ENCODE measurements around the gene FAM111A.
A peak's percentile ranks its signal among the peaks of the same experiment; 100 is the strongest.

FAM111A gene

DNA sequence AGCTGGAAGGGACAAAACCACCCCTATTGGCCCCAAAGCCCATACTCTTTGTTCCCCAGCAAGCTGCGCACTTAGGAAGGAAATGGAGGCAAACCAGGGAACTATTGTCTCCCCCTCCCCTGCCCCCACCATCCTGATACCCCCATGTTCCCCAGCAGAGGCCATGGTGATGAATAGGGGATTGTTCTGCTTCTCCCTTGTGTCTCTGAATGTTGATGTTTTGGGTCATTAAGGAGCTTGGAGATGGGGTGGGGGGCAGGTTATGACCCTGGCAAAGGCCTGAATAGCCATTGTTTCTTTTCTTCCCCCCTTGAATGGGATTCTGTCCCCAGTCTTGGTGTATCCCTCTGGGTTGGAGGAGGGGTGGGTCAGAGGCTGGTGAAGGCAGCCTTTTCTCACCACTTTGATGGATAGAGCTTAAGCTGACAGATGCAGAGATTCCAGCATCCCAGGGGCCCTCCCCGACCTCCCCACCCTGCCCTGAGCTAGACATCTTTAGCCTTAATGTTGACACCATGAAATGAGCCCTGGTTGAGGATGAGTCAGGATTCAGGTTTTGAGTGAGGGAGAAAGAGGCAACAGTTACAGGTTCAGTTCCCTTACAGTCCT is 37.6 kb downstream of the FAM111A start:
- no peak for DNase-seq

DNA sequence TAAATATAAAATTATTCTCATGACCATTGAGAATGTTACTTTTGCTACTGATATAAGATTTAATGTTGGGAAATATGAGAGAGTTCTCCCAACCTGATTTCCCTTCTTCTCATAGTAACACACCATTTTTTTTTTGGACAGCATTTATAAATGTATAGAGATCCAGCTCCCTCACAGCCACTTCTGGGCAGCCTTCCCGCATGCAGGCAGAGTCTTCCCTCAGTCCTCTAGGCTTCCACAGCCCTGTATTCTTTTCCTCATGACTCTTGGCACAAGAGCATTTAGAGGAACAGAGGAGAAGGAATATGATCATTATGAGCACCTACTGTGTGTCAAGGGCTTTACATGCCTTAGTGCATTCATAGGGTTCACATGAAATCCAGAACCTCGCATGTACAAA is 38.3 kb downstream of the FAM111A start:
- no peak for DNase-seq

DNA sequence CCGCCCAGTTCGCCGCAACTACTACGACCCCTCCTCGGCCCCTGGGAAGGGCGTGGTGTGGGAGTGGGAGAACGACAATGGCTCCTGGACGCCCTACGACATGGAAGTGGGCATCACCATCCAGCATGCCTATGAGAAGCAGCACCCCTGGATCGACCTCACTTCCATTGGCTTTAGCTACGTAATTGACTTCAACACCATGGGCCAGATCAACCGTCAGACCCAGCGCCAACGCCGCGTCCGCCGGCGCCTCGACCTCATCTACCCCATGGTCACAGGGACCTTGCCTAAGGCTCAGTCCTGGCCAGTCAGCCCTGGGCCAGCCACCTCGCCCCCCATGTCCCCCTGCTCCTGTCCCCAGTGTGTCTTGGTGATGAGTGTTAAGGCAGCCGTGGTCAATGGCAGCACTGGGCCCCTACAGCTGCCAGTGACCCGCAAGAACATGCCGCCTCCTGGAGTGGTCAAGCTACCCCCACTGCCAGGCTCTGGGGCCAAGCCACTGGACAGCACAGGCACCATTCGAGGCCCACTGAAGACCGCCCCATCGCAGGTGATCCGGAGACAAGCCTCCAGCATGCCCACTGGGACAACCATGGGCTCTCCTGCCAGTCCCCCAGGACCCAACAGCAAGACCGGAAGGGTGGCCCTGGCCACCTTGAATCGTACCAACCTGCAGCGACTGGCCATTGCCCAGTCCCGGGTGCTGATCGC is 39.2 kb downstream of the FAM111A start:
- DNase-seq: no peak

DNA sequence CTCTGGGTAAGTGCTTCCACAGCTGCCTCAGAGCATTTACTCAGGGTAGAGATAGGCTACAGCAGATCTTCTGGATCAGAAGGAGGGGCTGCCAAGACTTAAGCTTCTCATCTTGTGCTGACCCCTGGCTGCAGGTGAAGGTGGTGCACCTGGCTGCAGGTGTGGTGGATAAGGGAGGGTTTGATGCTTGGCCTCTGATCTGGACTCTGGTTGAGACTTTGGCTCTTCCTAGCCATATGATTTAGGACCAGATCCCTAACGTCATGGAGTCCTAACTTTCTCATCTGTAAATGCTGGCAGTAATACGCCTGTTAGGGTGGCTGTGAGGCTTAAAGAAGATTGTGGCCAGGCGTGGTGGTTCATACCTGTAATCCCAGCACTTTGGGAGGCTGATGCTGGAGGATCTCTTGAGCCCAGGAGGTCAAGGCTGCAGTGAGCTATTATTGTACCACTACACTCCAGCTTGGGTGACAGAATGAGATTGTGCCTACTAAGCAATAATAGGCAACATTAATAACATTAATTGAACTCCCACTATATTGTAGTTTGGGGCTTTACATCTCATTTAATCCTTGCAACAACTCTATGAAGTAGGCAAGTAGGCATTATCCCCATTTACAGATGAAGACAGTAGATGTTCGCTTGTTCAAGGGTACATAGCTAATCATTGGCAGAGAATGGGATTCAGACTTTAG is 39.9 kb downstream of the FAM111A start:
- no peak for DNase-seq

DNA sequence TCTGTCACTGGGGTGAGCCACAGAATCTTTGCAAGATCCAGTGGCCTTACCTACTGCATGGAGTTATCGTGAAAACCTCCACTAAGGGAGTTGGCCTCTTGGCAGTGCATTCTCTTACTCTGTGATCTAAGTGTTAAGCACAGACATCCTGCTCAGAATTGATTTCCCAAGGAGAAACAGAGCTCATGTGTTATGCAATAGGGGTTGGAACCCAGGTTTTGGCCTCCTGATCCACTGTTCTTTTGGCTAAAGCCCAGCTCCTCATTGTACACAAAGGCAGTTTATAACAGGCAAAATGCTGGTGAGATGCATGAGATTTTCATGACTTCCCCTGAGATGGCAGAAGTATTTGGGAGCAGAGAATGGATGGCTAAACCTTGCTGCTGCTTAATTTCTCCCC is 41.1 kb downstream of the FAM111A start:
- DNase-seq: no peak

DNA sequence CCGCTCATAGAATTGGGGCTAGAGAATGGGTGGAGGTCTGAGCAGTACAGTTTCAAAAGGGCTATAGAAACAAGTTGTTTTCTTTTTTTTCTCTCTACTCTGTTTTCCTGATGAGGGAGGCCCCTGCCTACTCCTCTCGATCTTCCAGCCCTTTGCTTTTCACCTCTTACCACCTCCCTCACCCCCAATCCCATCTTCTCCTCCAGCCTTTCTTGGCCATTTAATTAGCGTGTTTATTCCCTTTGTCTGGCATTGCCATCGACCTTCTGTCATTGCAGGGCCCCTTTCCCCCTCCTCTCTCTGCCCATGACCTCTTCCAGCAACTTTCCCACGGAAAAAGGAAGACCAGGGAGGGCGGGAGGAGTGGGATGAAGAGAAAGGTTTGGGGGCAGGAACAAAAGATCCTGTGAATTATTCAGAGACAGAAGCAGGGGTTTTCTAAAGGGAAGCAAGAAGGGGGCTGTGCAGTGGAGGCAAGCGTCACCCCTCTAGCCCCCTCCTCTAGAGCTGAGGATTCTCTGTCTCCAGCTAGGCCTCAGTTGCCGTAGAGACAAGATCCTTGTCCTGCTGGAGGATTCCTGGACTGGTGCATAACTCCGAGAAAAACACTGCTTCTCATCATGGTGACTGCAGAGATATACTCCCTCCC is 42.2 kb downstream of the FAM111A start:
- DNase-seq: no peak

DNA sequence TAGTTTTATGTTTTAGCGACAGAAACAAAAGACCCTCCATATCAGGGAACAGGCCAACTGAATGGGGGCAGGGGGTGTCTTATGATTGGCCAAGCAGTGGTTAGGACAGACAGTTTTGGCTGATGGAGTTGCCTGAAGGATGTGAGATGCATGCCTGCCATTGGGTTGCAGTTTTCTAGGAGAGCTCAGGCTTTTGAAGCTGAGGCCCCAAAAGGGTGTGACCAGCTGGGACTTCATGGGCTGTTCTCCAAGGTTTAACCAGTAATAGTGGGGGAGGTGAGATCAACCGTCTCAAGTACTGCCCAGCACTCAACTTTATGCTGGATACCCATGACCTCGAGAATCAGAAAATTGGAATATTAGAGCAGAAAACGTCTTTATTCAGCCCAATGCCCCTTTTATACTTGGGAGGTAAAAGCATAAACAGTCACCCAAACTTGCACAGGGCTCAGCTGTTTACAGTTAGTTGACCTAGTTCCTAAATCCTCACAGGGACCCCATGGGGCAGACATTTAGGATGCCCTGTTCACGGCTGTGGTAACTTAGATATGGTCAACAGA is 42.8 kb downstream of the FAM111A start:
- DNase-seq: no peak

DNA sequence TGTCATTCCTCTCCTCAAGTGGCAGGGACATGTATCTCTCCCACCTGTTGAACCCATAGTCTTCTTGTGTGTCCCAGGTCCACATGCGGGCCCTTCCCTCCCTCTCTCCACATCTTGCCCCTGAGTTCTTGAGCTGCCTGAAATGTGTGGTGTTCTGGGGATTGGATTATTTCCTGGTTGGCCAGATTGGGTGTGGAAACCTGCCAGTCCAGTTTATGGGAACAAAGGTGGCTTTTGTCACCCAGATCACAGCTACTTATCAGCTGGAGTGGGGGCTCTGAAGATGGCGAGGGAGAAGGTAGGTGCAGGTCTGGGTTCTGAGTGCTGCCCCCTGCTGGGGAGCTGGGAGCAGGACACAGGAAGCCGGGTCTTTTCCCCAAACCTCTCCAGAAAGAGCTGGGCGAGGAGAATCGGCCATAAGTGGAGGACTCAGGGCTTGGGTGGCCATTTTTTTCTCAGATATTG is 43.5 kb downstream of the FAM111A start:
- no peak for DNase-seq

DNA sequence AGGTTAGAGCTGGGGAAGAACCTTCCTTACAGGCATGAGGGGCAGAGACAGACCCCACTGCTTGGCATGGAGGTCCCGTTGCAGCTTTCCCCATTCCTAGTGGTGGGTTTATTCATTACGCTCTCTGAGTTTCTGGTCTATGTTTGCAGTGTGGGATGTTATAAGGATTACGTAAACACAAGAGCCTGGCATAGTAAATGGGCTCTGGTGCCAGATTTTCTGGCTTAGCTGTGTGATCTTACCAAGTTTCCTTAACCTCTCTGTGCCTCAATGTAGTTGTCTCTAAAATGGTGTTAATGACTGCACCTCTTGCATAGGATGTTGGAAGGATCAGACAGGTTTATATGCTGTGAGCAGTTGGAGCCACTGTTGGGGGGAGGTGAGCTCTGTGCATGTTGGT is 44.4 kb downstream of the FAM111A start:
- no peak for DNase-seq

DNA sequence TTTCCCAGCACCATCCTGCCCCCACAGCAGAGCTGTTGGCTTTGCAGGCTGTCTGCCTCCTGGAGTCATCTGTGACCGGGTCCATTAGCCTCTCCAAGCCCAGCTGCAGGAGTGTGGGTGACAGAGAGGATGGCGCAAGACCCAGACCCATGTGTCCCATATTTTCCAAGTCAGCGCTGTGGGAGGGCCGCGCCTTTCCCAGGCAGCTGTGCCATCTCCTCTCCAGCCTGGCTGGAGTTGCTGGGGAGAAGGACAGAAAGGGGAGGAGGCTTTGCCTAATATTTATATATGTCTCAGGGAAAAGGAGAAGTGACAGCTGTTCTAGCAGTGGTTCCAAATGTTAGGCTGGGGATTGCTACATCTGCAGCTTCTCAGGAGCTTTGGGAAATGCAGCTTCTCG is 44.9 kb downstream of the FAM111A start:
- DNase-seq: peak; percentile 36

DNA sequence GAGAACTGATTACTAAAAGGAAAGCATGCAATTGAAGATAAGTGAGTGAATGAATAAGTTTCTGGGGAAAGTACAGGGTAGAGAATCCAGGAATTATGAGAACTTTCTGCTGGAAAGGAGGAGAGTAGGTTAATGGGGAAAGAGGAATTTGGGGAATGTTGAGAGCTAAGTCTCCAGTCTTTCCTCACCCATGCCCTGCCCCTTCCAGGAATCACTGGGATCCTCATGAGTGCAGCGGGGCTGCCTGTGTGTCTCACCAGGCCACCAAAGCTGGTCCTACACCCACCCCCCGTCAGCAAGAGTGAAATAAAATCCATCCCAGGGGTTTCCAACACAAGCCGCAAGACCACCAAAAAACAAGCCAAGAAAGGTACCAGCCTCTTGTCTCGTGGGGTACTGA is 46.3 kb downstream of the FAM111A start:
- DNase-seq: peak; percentile 60

DNA sequence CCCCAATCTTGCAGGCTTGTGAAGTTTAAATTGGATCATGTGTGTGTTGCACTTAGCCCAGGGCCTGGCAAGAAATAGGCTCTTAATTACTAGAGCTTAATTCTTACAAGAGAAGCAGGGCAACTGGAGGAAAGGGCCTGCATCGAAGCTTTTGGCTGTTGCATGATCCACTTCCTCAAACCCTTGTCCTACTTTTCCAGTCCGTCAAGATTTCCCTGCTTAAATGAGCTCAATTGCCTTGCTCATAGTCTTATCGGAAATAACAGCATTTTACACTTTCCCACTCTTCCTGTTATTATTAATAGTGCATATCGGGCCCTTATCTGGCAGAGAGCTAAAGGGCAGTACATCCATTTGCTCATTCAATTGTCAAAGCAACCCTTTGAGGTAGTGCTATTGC is 47.3 kb downstream of the FAM111A start:
- no peak for DNase-seq

DNA sequence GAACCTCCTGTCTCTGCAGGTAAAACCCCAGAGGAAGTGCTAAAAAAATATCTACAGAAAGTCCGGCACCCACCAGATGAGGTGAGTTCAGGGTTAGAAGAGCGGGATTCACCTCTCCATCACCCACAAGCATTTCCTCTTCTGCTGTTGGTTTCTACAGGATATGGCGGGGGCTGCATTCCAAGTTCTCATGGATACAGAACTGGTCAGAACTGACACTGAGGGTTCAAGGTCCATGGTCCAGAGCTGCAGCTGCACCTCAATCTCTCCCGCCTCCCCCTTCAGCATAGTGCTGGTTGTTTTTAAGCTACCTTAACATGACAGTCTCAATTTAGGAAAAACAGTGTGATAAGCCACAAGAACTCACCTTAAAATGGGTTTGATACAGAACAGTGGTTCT is 48.4 kb downstream of the FAM111A start:
- no peak for DNase-seq

DNA sequence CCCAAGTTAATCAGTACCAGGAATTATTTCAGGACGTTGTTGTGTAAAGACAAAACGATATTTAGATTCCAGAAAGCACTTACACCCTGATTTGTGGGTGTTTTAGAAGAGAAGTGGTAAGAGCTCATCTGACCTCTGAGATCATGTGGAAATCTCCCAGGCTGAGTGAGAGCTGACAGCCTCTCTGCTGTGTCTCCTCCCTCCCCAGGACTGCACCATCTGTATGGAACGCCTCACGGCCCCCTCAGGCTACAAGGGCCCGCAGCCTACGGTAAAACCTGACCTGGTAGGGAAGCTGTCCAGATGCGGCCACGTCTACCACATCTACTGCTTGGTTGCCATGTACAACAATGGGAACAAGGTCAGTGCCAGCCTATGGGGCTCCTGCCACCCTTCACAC is 49.2 kb downstream of the FAM111A start:
- no peak for DNase-seq

DNA sequence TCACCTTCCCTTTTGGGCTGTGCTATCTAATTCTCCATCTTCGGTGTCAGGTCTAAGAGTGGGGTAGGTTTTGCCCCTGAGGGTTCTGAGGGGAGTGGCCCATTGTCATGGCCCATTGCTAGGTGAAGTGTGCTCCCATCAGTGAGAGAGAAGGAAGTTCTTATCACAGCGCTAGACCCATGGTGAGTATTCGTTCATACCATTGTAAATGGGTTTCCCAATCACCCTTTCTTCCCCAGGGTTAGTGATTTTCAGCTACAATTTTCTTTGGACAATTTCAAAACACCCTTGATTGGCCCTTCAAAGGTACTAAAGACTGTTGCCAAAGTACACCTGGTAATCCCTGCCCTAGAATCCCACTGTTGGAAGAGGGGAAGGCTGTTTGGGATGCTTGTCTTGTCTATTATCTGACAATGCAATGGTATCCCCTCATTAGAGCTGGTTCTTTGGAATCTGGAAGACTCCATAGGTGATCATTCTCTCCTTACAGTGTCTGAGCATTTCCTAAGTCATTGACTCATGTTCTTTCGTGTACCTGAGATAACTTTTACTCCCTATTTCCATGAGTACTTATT is 49.9 kb downstream of the FAM111A start:
- no peak for DNase-seq

DNA sequence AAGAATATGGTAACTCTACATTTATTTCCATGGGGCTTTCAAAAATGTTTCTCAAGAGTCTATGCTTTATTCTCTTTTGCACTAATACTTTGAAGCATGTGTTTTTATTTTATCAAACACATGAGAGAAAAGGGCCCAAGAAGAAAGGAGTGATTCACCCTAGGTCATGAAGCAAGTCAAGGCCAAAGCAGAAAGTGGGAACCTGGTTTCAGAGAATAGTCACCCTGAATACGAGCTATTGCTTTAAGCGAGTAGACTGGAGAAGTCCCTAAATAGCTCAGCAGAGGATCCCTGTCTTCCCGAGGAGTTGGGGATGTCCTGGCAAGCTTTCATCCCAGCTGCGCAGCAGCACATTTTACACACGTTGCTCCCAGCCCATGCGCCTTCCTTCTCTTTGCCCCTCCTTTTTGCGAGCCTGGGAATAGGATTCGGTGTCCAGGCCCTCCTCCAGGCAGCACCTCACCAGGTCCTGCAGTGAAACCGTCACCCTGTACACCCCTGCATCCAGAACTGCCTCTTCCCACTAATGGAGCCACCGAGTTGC is 51.0 kb downstream of the FAM111A start:
- no peak for DNase-seq

DNA sequence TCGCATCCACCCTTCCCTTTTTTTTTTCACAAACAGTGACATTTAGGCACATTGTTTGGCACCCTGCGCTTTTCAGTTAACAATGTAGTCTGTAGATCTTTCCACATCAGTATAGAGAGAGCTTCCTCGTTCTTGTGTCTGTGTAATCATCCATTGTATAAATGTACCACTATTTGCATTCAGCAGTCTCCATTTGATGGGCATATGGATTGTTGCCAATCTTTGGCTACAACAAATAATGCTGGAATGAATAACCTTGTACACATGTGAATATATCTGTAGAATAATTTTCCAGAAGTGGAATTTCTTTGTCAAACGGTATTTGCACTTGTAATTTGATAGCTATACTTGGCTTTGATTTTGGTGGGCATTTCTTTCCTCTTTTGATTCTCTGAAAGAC is 52.9 kb downstream of the FAM111A start:
- no peak for DNase-seq

DNA sequence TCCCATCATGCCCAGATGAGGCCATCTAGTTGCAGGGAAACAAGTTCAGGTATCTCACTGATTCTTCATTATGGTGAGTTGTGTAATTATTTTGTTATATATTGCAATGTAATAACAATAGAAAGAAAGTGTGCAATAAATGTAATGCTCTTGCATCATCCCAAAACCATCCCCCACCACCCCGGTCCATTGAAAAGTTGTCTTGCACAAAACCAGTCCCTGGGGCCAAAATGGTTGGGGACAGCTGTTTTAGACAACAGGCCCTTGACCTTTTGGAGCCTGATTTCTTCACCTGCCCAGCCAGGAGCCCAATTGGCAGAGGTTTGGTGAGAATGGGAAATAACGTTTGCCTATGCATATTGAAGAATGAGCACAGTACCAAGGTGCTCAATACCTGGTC is 54.1 kb downstream of the FAM111A start:
- no peak for DNase-seq

DNA sequence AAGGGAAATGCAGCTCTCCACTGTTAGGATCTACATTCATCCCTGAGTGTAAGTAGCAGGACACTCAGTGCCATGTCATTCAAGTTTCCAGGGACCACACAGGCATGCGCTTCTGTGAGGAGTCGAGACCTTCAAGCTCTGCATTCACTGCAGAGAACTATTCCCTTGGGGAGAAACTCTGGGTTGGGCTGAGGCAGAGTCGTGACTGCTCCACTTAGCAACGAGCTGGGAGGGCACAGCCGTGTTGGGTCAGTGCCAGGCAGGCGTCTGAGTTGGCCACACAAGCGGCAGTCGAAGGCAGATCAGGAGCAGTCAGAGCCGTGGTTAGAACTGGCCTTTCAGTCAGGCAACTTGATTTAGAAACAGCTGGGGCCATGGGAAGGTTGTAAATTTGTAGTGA is 55.3 kb downstream of the FAM111A start:
- DNase-seq: peak; percentile 96

DNA sequence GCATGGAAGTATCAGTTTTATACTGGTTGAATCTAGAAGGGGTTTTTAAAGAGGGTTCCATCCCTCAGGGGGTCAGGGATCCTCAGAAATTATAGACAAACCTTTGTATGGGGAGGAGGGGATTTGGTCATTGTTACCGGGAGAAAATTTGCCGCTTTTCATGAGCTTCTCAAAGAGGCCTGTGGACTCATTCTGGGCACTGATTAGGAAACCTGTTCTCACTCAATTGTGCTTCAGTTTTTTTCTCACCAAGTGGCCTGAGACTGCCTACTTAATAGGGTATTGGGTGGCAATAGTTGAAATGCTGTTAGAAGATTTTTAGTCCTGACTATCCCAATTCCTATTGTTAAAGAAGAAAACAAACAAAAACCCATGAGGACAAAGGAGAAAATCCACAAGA is 56.1 kb downstream of the FAM111A start:
- no peak for DNase-seq

DNA sequence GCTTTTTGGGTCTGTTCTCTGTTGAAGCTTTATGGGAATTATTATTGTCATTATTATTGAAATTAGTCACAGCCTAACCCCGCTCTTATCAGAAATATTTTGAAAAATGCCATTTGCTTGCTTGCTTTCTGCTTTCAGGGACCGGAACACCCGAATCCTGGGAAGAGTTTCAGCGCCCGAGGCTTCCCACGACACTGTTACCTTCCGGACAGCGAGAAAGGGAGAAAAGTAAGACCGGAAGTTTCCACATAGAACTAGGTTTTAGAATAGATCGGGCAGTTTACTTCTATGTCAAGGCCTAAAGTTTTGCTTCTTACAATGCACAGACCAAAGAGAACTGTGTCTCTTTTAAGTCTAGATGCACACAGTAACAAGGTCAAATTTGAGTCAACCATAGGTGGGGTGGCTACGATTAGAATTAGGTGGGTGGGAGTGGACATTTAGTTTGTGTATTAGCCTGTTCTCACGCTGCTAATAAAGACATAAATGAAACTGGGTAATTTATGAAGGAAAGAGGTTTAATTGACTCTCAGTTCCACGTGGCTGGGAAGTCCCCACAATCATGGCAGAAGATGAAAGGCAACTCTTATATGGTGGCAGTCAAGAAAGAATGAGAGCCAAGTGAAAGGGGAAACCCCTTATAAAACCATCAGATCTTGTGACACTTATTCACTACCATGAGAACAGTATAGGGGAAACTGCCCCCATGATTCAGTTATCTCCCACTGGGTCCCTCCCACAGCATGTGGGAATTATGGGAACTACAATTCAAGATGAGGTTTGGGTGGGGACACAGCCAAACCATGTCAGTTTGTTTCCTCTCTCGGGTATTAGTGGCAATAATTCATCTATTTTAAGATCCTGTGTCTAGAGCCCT is 57.1 kb downstream of the FAM111A start:
- no peak for DNase-seq

DNA sequence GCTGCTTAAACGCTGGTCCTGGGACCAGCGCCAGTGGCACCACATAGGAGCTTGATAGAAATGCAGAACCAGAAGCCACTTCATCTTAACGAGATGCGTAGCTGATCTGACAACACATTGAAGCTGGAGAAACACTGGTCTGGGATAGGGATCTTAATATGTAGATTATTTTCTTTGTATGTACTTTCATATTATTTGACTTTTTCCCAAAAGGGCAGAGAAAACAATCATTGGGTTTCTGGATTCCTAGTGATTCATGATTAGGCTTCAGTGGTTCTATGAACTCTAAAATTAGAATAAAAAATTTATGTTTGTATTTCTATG is 57.7 kb downstream of the FAM111A start:
- DNase-seq: no peak

Measured in fibroblast of skin of back (primary cell).